GM19025 (cell line): Measurements from ENCODE around the gene THRAP3.
"Not testable (repeated sequence)": the region's sequence is repeated elsewhere in the genome, so short reads cannot be mapped to it uniquely, and the experiment has no call there.

ENCODE experiments used
- ATAC-seq: cut with Tn5 transposase; IDR thresholded peaks from one replicate; pipeline ENCODE4 v1.9.1; 2021; ENCODE audit warnings: mild to moderate bottlenecking, low read depth, moderate library complexity; ENCODE audit not compliant: unreplicated experiment

The THRAP3 gene, protein sequence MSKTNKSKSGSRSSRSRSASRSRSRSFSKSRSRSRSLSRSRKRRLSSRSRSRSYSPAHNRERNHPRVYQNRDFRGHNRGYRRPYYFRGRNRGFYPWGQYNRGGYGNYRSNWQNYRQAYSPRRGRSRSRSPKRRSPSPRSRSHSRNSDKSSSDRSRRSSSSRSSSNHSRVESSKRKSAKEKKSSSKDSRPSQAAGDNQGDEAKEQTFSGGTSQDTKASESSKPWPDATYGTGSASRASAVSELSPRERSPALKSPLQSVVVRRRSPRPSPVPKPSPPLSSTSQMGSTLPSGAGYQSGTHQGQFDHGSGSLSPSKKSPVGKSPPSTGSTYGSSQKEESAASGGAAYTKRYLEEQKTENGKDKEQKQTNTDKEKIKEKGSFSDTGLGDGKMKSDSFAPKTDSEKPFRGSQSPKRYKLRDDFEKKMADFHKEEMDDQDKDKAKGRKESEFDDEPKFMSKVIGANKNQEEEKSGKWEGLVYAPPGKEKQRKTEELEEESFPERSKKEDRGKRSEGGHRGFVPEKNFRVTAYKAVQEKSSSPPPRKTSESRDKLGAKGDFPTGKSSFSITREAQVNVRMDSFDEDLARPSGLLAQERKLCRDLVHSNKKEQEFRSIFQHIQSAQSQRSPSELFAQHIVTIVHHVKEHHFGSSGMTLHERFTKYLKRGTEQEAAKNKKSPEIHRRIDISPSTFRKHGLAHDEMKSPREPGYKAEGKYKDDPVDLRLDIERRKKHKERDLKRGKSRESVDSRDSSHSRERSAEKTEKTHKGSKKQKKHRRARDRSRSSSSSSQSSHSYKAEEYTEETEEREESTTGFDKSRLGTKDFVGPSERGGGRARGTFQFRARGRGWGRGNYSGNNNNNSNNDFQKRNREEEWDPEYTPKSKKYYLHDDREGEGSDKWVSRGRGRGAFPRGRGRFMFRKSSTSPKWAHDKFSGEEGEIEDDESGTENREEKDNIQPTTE

DNA sequence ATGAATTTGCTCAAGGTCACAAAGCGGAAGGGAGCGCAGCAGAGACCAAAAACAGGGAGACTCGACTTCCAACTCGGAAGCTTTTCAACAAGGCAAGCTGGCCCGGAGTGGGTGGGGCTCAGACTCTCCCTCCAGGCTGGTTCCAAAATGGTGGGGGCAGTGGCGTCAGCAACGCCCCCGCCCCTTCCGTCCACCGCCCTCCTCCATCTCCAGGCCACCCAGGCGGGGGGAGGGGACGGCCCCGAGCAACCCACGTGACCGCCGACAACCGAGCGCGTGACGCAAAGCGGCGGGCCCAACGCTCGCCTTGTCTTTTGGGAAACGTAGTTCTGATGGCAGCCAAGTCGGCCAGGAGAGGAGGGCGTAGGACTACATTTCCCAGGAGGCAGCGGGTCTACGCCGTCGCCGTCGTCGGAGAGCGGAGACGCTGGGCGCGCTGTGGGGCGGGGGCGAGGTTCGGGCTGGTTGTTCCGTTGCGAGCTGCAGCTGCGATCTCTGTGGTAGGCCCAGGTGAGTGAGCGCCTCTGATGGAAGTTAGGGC lies at the start of gene THRAP3:
TSS of gene THRAP3 (plus strand) at position 448 of the 541 bp plus-strand sequence. CDS start 58,121 bp downstream, outside the sequence.
- peak; percentile 86 for ATAC-seq

DNA sequence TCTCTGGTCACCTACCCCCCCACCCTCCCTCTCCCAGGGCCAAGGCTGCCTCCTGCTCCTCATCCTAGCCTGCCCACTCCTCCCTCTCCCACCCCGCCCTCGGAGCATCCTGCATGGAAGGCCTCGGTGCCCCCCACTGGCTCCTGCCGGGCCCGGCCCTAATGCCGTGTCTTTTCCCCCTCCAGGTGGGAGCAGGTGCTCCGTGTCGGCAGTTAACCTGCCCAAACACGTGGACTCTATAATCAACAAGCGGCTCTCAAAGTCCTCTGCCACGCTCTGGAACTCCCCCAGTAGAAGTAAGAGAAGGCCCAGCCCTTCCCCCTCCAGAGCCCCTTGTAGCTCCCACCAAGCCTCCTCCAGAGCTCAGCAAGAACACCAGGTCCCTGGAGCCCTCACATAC lies 49.5 kb upstream of the THRAP3 start:
- ATAC-seq: no peak

DNA sequence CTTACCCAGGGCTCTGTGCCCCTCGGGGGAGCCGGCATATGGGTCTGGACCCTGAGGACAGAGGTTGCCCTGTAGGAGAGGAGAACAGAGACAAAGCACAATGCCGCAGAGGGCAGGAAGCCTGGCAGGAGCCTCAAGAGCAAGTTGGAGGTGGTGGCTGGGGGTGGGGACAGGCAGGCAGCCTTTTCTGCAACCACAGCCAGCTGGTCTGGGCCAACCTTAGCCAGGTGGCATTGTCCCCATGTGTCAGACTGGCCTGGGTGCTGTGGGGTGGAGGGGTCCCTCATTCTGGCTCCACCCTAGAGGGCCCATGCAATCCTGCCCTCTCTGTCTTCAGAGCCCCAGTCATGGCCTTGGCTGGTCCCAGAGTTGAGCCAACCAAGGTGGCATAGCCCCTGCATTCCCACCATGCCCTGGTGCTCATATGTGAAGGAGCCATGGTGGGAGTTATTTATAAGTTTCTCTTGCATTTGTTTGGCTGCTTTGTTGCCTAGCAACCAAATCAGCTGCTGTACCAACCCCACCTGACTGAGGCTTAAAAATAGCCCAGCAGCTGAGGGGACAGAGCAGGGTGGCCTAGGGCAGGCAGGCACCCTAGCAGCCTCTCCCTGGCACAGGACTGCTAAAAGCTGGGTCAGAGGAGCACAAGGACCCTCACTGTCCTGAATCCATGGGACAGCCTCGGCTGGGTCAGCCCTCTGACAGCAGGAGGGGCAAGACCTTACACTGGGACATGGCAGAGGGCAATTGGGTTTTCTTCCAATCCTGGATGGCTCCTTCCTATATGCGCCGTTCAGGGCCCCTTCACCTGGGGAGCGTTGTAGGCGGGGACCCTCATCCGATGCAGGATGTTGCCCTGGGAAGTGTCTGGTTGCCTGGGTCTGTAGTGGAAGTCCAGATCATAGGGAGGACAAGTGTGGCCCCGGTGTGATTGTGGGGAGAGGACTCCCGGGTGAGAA lies 48.8 kb upstream of the THRAP3 start:
- no peak for ATAC-seq

DNA sequence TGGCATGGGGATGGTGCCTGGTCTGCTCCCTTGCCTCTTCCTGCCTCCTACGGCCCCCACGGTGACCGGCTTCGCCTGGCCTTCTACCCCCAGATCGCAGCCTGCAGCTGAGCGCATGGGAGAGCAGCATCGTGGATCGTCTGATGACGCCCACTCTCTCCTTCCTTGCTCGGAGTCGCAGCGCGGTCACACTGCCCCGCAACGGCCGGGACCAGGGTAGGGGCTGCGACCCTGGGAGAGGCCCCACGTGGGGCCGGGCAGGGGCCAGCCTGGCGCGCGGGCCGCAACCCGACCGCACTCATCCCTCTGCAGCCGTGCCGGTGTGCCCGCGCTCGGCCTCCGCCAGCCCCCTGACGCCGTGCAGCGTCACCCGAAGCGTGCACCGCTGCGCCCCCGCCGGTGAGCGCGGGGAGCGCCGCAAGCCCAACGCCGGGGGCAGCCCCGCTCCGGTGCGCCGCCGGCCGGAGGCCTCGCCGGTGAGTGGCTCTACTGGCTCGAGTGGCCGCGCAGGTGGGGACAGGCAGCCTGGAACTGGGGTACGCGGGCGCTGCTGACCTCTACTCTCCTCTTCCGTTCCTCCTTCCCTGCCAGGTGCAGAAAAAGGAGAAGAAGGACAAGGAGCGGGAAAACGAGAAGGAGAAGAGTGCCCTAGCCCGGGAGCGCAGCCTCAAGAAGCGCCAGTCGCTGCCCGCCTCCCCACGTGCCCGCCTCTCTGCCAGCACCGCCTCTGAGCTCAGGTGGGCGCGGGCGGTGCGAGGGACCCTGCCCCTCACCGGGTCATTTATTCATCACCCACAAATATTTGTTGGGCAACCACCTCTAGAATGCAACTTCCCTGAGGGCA lies 47.9 kb upstream of the THRAP3 start:
- ATAC-seq: no peak

DNA sequence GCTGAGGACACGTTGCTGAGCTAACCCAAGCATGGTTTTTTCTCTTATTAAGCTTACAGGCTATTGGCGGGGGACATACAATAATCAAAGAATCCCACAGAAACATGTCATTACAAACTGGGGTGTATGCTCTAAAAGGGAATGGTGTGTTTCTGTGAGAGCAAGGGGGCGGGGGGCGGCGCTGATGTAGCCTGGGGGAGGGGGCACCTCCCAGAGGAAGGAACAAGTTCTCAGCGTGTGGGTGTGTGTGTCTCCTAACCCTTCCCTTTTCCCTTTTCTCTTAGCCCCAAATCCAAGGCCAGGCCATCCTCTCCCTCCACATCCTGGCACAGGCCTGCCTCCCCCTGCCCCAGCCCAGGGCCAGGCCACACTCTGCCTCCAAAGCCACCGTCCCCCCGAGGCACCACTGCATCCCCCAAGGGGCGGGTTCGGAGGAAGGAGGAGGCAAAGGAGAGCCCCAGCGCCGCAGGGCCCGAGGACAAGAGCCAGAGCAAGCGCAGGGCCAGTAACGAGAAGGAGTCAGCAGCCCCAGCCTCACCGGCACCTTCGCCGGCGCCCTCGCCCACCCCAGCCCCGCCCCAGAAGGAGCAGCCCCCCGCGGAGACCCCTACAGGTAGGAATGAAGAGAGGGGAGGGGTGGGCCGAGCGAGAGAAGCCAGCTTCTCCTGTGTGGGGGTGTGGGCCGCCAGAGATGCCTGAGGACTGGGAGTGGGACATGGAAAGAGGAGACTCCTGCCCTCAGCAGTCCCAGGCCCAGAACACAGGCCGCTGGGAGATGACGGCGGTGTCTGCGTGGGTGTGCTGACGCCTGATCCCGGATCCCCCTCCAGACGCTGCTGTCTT lies 46.4 kb upstream of the THRAP3 start:
- no peak for ATAC-seq

DNA sequence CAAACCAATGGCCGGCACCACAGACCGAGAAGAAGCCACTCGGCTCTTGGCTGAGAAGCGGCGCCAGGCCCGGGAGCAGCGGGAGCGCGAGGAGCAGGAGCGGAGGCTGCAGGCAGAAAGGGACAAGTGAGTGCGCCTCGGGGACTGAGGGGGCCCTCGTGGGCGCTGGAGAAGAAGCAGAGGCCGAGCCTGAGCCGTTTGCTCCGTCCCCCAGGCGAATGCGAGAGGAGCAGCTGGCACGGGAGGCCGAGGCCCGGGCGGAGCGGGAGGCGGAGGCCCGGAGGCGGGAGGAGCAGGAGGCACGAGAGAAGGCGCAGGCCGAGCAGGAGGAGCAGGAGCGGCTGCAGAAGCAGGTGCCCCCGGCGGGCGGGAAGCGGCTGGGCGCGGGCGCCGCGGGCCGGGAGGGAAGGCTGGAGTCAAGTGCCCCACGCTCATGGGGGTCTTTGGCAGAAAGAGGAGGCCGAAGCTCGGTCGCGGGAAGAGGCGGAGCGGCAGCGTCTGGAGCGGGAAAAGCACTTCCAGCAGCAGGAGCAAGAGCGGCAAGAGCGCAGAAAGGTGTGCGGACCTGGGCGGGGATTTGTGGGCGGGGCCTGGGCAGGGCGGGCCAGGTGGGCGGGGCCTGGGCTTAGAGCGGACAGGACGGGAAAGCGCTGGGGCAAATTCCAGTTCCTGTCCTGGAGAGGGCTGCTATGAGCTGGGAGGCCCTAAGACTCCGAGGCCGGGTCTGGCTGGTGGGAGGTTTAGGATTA lies 45.6 kb upstream of the THRAP3 start:
- no peak for ATAC-seq

DNA sequence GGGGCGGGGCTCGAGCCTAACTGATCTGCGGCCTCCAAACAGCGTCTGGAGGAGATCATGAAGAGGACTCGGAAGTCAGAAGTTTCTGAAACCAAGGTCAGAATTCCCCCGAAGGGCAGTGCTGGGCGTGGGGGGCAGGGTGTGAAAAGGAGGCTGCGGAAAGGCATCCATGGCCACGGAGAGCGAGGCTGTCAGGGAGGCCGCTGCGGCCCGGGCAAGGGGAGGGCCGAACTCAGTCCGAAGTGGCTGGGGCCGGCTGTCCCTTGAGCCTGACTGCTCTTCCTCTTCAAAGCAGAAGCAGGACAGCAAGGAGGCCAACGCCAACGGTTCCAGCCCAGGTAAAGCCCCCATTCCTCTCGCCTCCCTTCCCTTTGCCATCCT lies 45.0 kb upstream of the THRAP3 start:
- no peak for ATAC-seq

DNA sequence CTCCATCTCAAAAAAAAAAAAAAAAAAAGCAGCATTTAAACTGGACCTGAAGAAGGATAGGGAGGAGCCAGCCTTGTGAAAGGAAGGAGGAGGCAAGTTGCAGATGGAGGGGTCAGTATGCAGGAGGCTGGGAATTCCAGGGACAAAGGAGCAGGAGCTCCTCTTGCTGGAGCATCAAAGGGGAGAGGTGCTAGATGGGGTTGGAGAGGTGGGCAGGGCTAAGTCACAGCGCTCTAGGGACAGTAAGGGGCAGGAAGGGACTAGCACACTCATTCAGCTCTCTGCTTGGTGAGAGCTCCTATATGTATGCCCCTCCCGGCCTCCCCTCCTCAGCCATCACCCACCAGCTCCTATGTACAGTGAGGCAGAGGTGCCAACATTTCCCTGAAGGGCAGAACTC lies 41.5 kb upstream of the THRAP3 start:
- ATAC-seq: no peak

DNA sequence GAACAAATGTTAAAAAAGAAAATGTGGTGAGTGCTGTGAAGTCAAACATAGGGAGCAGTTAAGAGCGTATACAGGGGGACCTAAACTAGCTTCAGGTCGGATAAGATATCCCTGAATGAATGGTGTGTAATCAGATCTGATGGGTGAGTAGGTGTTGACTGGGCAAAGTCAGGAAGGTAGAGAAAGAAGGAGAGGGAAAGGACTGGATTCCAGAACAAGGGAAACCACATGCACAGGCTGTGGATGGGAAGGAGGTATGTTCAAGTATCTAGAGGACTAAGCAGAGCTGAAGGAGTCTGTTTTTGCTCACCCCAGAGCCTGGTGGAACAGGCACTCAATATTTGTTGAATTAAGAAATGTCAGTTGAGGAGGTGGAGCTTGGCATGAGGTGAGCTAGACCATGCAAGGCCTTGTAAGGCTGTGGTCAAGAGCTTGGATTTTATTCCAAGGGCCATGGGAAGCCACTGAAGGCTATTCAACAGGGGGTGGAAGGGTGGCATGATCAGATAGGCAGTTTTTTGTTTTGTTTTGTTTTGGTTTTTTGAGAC lies 40.9 kb upstream of the THRAP3 start:
- no peak for ATAC-seq

DNA sequence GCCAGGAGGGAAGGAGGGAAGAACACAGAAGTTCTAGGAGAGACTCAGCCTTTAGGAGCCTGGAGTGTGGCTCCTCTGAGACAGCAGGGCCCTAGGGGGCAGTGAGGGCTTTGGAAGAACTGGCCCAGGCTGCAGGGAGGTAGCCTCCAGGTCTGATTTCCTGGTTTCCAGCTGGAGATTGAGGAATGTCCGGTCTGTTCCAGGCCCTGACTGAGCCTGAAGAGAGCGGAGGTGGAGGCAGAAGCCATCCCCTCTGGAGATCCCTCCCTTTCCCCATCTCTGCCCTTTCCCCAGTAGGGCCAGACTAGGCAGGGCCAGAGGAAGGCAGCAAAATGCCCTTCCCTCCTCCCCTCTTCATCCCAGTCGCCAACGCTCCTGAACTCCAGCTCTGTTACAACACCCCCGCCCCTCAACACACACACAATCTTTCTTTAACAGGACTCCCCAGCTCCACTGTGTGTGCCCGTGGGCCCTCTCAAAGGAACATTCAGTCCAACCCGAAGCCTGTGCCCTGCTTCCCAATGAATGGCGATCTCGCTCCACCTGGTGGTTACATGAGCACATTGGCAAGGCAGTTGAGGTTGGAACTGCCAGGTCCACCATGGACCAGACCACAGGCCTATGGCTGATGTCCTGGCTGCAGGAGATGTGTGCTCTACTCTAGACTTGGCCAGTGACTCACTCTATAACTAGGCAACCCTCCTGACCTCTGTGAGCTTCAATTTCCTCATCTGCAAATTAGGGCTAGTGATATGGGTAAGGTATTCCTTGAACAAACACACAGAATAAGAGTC lies 36.2 kb upstream of the THRAP3 start:
- ATAC-seq: no peak

DNA sequence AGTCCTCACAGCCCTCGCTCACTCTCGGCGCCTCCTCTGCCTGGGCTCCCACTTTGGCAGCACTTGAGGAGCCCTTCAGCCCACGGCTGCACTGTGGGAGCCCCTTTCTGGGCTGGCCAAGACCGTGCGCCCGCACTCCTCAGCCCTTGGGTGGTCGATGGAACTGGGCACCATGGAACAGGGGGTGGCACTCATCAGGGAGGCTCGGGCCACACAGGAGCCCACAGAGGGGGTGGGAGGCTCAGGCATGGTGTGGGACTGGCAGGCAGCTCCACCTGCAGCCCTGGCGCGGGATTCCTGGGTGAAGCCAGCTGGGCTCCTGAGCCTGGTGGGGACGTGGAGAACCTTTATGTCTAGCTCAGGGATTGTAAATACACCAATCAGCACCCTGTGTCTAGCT lies 27.4 kb upstream of the THRAP3 start:
- not testable (repeated sequence) for ATAC-seq

DNA sequence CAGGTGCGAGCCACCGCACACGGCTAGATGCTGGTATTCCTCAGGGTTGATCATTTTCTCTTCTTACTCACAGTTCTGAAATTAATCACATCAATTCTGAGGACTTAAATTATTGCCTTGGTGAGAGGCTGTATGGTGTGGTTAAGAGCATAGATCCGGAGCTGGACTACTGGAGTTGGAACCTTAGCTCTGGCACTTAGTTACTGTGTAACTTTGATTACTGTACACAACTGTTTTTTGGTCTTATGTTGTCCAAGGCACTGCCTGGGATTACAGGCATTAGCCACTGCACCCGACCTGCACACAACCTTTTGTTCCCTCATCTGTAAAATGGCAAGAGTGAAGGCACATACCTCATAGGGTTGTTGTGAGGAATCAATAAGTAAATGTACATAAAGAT lies 25.6 kb upstream of the THRAP3 start:
- no peak for ATAC-seq

DNA sequence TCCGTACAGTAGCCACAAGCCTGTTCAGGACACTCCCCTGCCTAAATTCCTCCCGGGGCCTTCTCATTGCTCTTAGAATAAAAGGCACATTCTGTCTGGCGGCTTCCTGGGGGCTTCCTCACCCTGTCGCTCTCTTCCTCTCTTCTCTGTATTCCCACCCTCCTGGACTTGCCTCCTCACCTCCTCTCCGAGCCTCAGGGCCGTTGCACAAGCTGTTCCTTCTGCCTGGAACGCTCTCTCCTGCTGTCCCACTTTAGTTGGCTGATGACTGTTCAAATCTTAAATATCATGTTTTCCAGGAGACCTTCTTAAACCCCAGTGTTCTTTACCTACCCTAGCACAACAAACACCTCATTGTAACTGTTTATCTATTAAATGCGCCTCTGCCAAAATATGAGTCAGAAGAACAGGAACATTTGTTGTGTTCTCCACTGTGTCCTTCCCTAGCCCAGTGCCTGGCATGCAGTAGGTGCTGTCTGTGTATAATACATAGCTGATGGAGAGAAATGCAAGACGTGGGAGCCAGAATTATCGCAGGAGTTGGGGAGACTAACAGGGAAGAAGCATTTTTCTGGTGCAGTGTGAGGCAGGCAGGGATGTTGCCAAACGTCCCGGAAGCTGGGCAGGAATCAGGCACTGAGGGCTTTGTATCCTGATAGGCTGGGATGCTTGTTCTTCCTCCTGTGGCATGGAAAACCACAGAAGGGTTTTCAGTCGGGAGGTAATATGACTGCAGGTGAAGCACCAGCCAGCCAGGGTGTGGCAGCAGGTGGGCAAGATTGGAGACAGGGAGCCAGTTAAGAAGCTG lies 24.1 kb upstream of the THRAP3 start:
- no peak for ATAC-seq

DNA sequence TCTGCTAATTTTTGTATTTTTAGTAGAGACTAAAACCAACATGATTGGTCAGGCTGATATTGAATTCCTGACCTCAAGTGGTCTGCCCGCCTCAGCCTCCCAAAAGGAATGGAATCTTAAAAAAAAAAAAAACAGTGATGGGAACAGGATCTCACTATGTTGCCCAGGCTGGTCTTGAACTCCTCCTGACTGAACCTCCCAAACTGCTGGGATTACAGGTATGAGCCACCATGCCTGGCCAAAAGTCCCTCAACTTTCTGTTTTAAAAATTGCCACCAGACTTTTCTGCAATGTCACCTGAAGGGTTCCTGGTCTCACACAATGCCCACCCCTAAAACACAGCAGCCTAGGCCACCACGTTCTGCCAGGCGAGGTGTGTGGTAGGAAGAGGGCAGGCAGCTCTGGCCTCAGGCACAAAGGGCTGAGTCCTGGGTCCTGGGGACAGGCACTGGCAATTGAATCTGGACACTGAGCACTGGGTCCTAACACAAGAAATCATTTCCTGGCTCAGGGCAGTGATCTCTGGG lies 21.2 kb upstream of the THRAP3 start:
- no peak for ATAC-seq

DNA sequence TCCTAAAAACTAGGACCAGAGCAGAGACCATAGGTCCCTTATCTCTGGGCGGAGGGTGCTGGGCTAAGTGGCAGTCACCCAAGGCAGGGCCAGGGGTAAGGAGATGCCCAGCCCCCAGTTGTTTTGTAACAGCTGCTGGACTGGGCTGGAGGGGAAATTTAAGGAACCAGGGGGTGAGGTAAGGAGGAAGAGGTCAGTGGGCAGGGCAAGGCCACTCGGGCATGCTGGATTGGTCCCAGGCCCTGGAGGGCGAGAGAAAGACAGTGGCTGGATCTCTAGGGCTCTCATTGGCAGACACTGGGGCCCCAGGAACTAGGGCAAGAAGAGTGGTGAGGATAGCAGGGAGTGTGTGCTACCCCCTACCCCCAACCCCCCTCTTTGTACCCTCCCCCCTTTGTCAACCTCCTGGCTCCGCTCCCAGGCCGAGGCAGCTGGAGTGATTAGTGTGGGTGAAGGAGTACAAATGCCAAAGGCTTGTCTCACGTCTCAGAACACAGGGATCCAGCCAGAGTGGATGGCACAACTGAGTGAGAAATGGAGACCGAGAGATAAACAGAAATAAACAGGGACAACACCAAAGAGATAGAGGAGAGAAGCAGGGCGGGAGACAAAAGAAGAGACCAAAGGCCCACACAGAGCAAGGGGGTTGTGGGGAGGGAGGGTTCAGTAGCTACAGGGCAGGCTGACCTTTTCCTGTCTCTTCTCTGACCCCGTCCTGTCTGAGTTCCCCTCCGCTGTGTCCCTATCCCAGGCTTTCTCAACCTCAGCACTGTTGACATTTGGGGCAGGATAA lies 20.5 kb upstream of the THRAP3 start:
- no peak for ATAC-seq
